Dedifferentiated amniotic fluid mesenchymal stem cell (primary cell): ENCODE measurements around the gene ARL2BP.

Experiments
- DNase-seq: peaks from one replicate; pipeline ENCODE4 v3.0.0-alpha.2; 2016; ENCODE audit errors: extremely low spot score

The ARL2BP gene

DNA sequence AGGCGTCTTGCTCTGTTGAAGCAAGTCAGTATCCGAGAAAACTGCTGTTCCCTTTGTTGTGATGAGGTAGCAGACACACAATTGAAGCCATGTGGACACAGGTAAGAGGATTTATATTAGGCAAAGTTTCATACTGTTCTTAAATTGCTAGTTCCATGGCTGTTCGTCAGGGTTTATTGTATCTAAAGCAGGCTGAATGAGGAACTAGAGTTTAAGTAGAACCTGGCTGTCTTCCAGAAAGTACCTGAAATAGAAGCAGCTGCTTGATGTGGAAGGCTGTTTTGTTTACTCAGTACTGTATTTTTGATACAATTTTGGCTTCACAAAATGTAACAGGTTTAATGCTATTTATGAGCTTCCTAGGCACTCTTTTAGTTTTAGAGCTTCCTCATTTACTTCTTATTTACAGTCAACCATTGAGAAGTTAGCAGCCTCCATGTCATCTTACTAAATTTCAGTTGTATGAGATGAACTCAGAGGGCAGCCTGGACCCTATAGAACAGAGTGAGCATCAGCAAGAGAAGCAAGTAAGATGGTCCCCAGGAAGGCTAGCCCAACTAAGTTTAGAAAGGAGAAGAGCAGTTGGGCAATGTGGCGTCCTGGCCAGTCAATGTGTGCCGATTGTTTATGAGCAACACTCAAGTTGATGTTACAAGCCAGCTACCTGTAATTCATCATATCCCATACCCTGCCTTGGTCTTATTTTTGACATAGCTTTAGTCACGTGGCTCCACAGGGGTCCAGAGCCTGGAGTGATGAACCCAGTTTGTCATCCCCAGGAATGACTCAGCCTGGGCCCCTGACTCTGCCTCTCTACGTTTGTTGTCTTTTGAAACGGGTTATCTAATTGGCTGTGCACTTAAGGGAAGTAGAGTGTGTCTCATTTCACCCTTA is 9.7 kb upstream of the ARL2BP start:
- DNase-seq = no peak

DNA sequence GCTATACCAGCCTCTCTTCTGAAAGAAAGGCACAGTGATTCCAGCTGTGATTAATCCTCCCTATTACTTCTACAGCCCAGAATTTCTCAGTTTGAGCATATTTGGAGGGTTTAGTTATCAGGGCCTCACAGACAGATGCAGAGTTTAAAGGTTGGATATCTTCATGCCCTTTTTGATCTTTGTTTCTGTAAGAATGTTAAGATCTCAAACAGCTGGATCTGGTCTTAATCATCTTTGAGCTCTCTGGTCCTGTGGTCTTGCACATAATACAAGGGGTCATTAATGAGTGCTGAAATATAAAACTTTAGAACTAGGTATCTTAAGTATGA is 9.1 kb upstream of the ARL2BP start:
- DNase-seq = no peak

DNA sequence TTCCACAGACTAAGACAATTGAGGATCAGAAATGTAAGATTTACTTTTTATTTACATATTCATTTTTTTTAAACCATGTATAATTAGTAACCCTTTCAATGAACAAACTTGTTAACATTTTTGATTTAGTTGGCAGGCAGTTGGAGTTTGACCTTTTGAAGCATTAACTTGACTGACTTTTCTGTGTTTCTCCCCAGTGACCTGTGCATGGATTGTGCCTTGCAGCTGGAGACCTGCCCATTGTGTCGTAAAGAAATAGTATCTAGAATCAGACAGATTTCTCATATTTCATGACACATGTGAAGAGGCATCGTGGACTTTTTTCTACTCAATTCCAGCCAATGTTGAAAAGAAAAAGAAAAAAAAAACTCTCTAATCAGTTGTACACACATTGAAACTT is 6.4 kb upstream of the ARL2BP start:
- no peak for DNase-seq

- no peak for DNase-seq
Measured at GRCh38 chr16:57239107-57239506, 6.0 kb upstream of the ARL2BP start.

GRCh38 chr16:57240851-57241250 is 4.2 kb upstream of the ARL2BP start:
- DNase-seq = no peak

- no peak for DNase-seq
Measured at GRCh38 chr16:57242650-57243049, 2.4 kb upstream of the ARL2BP start.

DNA sequence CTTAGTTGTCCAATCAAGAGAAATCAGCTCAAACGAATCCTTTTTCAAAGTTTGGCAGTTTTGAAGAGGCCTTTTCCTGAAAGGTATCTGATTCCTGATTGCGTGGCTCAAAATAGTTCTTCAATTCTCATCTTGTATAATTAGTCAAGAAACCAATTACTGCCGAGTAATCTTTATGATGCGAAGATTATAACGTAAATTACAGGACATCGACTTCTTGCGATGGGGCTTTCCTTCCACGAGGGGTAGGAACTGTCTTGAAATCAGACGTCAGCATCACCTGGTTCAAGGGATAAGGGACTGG is 644 bp upstream of the ARL2BP start:
- no peak for DNase-seq

DNA sequence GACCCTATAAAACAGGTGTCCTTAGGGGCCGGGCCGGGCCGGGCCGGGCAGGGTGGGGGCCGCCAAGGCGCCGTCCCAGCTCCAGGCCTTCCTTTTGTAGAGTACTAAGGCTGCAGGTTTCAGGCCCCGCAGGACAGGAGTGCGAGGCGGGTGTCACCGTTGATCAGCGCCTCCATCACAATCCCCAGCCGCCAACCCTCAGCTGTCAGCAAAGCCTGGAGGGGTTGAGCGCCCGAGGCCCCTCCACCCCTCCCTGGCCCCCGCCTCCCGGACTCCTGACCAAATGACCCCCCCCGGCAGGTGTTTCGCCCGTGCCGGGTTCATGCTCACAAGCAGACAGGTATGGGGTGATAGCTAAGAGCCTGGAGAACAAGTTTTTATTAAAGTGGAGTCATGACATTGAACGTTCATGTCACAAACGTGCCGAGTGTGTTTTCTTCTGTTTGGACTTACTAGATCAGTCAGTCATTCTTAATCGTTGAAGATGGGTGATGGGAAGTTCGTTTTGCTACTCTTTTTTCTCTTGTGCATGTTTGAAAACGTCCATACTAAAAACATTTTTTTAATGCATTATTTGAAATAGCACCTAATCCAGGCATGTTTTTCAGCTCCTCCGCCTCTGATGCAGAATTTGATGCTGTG is 534 bp downstream of the ARL2BP start:
- DNase-seq = no peak

GRCh38 chr16:57251352-57251751 is 6.3 kb downstream of the ARL2BP start:
- DNase-seq = no peak

- no peak for DNase-seq
Measured at GRCh38 chr16:57252148-57252721, 7.2 kb downstream of the ARL2BP start.

DNA sequence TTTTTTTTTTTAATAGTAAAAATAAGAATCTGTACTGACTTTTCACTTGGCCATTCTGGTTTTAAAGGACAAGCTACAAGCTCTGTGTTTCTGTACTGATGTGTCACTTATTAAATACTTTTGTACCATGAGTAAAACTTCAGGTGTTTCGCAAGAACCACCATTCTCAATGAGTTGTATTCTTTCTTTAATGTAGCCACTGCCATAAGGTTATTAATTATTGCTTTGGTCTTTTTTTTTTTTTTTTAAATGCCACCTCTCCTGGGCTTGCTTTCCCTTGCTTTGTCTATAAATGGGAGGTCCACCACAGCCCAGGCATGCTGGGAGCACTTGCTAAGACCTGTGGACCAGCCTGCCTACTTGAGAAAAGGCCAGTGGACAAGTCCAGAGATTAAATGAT is 8.4 kb downstream of the ARL2BP start:
- no peak for DNase-seq

DNA sequence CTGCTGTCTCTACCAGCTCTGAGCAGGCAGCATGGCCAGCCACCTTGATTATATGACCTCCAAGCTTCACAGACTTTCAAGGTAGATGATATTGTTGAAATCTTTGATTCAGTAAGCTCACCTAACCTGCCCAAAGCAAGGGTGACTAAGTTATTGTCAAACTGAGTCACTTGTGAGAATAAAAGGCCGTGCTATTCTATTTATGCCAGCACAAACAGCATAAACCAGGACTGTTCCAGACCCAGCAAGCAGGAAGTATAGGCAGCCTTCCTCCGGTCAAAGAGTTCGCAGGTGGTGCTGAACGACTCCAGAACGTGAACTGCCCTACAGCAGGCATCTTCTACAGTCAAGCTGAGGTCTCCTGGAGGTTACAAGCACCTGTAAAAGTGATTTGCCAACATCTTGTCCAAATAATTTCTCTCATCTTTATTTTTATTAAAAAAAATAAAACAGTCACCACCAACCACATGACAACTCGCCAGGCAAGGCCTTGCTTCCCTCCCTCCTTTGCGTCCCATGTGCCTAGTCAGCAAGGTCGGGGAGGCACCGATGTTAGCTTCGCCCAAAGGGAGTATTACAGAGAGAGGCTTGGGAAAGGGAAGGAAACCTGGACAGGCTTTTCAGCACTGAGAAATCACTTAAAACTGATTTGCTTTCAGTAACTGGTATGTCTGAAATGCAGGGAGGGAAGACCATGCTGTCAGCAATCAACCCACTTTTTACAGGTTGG is 10.8 kb downstream of the ARL2BP start:
- no peak for DNase-seq

- DNase-seq = no peak
Measured at GRCh38 chr16:57256601-57257395, 11.7 kb downstream of the ARL2BP start.

DNA sequence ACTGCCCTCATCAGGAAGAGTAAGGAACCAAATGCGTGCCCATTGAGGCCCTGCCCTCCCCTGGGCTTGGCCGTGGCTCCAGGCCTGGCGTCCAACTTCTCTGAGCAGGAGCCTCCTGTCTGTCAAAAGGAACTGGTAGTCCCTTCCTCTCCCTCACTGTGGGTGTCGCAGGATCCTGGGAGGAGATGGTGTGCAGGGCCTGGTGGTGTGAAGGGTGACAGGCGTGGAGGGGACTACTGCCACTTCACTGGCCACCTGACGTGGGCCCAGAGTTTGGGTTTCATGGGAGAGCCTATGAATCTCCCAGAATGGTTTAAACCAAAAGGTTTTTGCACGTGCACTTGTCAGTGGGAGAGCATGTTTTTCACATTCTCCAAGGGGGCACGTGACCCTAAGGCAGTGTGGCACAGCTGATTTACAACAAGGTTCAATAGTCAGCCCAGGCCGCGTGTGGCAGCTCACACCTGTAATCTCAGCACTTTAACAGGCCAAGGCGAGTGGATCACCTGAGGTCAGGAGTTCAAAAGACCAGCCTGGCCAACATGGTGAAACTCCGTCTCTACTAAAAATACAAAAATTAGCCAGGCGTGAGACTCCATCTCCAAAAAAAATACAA is 12.5 kb downstream of the ARL2BP start:
- no peak for DNase-seq

- no peak for DNase-seq
Measured at GRCh38 chr16:57258226-57258909, 13.3 kb downstream of the ARL2BP start.

- DNase-seq = no peak
Measured at GRCh38 chr16:57258910-57259475, 13.9 kb downstream of the ARL2BP start.

- peak; percentile 28 for DNase-seq
Measured at GRCh38 chr16:57260294-57260929, 15.4 kb downstream of the ARL2BP start.

GRCh38 chr16:57261806-57262205 is 16.7 kb downstream of the ARL2BP start:
- no peak for DNase-seq

DNA sequence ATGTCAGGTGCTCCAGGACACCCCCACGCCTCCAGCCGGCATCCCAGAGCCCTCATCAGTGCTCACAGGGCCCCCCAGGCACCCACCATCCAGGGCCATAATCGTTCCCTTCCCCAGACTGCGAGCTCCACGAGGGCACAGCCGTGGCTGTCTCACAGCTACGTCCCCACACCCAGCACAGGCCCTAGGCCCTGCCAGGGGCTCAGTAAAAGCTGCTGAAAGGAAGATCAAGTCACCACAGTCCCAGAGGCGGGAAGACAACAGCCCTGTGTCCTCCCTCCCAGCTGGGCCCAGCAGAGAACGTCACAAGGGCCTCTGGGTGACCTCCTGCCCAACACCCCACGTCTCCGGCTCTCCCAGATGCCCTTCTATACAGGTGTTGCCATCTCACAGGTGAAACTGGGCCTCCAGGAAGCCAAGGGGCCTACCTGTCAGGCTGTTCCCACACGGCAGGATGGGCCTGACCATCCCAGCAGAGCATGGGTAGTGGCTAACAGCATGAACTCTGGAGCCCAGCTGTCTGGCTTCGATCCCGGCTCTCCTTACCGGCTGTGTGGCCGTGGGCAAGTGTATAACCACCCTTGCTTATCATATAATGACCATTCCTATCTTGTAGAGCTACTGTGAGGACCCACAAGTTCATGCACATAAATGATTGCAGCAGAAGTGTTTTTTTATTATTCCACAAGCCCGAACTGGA is 17.9 kb downstream of the ARL2BP start:
- DNase-seq = no peak
